IPS-15b (cell line): Measurements from ENCODE around the gene TOR4A.

Source experiments
- H3K27me3 ChIP-seq: one replicate; pipeline ENCODE4 v1.6.1; 2013; ENCODE audit warnings: low read length; ENCODE audit not compliant: control insufficient read depth, insufficient read depth
- H3K36me3 ChIP-seq: one replicate; pipeline ENCODE4 v1.6.1; 2013; ENCODE audit warnings: low read length; ENCODE audit not compliant: control insufficient read depth, insufficient read depth
- H3K4me1 ChIP-seq: one replicate; pipeline ENCODE4 v1.6.1; 2013; ENCODE audit warnings: mild to moderate bottlenecking, low read length; ENCODE audit not compliant: control insufficient read depth, insufficient read depth
- H3K4me3 ChIP-seq: one replicate; pipeline ENCODE4 v1.5.1; 2013; ENCODE audit warnings: low read depth, low read length
- H3K9ac ChIP-seq: one replicate; pipeline ENCODE4 v1.6.1; 2013; ENCODE audit warnings: low read depth, mild to moderate bottlenecking, low read length
- H3K9me3 ChIP-seq: one replicate; pipeline ENCODE4 v1.6.1; 2013; ENCODE audit warnings: mild to moderate bottlenecking, low read length; ENCODE audit not compliant: control insufficient read depth, insufficient read depth

The TOR4A gene

DNA sequence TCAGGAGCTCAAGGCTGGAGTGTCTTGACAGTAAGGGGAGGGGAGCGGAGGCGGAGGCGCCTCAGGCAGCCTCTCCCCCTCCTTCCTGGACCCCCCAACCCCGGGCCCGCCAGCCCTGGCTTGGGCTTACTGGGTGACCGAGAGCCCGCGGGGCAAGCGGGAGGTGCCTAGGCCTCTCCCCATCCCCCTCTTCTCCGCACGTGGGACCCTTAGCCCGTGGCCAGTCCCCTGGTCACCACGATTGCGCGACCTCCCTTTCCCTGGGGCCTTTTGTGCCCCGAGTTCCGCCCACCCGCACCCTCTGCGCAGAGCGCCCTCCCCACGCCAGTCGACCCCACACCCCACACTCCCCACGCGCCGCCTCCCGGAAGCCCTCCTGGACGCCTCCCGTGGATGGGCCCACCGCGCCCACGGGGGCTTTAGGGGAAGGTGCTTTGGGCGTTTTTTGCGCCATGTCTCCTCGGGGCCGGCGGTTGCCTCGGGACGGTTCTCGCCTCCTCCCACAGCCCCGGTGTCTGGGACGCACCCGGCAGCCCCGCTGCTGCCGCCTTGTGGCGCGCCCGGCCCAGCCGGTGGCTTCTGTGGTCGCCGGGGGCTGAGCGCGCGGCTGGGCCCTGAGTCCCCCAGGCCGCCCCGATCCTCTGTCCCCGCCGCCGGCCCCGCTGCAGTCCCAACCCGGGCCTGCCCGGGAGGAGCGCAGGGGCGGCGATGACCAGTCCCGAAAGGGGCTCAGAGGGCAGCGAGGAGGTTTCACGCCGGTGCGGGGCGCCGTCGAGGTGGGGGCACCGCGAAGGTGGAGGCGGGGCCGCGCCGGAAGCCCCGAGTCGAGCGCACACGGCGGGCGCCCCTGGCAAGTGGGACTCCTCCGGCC, 3.2 kb downstream of the TOR4A start:
- H3K4me1 ChIP-seq = peaks cover 3% of the 10 kb centered on the region

GRCh38 chr9:137281345-137282116, 4.0 kb downstream of the TOR4A start:
- H3K4me3 ChIP-seq = peak overlapping the region; percentile 48
- no peaks in the 10 kb centered on the region for H3K9me3 ChIP-seq
- no peak overlapping the region for H3K9ac ChIP-seq
- H3K27me3 ChIP-seq = no peaks in the 10 kb centered on the region
- H3K36me3 ChIP-seq = peaks cover 3% of the 10 kb centered on the region
- H3K4me1 ChIP-seq = no peaks in the 10 kb centered on the region

More for the DNA sequence above, 3.2 kb downstream of the TOR4A start:
- H3K9me3 ChIP-seq = no peaks in the 10 kb centered on the region
- peak overlapping the region; percentile 48 for H3K4me3 ChIP-seq
- H3K27me3 ChIP-seq = no peaks in the 10 kb centered on the region
- H3K36me3 ChIP-seq = peaks cover 3% of the 10 kb centered on the region
- H3K9ac ChIP-seq = no peak overlapping the region

- Histone ChIP-seq H3K27me3 (no peaks in the 10 kb centered on the region), H3K36me3 (no peaks in the 10 kb centered on the region), H3K9ac (no peak overlapping the region), H3K4me3 (no peak overlapping the region), H3K4me1 (no peaks in the 10 kb centered on the region), H3K9me3 (no peaks in the 10 kb centered on the region)
Measured at GRCh38 chr9:137286975-137287383, 9.5 kb downstream of the TOR4A start.

GRCh38 chr9:137293094-137293481, 15.6 kb downstream of the TOR4A start:
- H3K27me3 ChIP-seq = peaks cover 9% of the 10 kb centered on the region
- H3K9ac ChIP-seq = no peak overlapping the region
- H3K9me3 ChIP-seq = no peaks in the 10 kb centered on the region
- H3K4me3 ChIP-seq = no peak overlapping the region
- H3K36me3 ChIP-seq = no peaks in the 10 kb centered on the region
- peaks cover 2% of the 10 kb centered on the region for H3K4me1 ChIP-seq

DNA sequence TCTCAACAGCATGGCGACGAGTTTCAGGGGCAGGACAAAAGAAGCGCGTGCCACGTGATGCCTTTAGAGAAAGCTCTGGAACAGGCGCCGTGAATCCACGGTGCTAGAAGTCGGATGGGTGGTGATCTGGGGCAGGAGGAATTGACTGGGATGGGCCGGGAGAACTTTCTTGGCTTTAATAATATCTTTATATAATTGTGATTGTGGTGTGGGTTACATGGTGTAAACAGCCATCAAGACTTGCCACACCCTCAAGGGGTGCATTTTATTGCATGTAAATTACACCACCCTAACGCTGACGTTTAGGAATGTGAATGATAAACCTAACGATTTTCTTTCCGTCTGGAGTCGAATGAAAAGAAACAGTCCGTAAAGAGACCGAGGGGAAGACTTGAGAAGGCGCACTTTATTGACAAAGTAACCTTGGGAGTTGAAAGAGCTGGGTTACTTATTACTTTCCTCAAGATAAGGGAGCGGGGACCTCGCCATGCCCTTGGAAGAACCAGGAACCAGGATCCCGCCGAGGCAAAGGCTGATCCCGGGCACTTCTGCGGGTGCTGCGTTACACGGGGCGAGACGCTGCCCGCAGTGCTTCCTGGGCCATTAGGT, 16.1 kb downstream of the TOR4A start:
- Histone ChIP-seq H3K27me3 (peaks cover 9% of the 10 kb centered on the region), H3K9ac (no peak overlapping the region), H3K4me1 (peaks cover 7% of the 10 kb centered on the region), H3K4me3 (no peak overlapping the region), H3K36me3 (no peaks in the 10 kb centered on the region), H3K9me3 (no peaks in the 10 kb centered on the region)

- Histone ChIP-seq H3K27me3 (peaks cover 9% of the 10 kb centered on the region), H3K9me3 (no peaks in the 10 kb centered on the region), H3K36me3 (no peaks in the 10 kb centered on the region), H3K9ac (no peak overlapping the region), H3K4me3 (no peak overlapping the region), H3K4me1 (peaks cover 9% of the 10 kb centered on the region)
Measured at GRCh38 chr9:137294091-137294680, 16.7 kb downstream of the TOR4A start.

- Histone ChIP-seq H3K27me3 (peaks cover 9% of the 10 kb centered on the region), H3K4me3 (peak overlapping the region; percentile 50), H3K9me3 (no peaks in the 10 kb centered on the region), H3K4me1 (peaks cover 9% of the 10 kb centered on the region), H3K36me3 (no peaks in the 10 kb centered on the region), H3K9ac (no peak overlapping the region)
Measured at GRCh38 chr9:137294681-137295237, 17.2 kb downstream of the TOR4A start.

DNA sequence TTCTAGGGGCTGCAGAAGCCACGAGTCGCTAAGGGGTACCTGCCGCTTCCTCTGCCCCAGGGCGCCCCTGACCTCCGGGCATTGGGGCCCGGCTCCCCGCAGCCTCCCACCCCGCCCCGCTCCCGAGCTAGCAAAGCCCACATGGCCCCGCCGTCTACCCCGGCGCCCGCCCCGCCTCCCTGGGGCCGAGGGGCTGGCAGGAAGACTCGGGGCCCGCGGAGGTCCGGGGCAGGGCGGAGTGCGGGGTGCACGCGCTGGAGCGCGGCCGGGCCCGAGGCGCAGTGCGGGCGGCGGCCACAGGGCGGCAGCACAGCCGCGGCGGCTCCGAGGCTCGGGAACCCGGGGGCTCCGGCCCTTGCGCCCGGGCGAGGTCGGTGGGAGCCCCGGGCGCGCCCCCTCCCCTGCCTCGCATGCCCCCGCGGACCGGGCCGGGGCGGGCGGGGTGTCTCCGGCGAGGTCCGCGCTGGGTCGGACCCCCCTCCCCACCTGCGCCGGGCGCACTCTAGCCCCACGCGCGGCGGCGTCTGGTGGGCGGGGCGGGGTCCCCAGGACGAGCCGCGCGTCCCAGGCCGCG, 17.8 kb downstream of the TOR4A start:
- Histone ChIP-seq H3K36me3 (no peaks in the 10 kb centered on the region), H3K4me1 (peaks cover 9% of the 10 kb centered on the region), H3K9ac (no peak overlapping the region), H3K9me3 (no peaks in the 10 kb centered on the region), H3K27me3 (peaks cover 9% of the 10 kb centered on the region), H3K4me3 (peak overlapping the region; percentile 50)

DNA sequence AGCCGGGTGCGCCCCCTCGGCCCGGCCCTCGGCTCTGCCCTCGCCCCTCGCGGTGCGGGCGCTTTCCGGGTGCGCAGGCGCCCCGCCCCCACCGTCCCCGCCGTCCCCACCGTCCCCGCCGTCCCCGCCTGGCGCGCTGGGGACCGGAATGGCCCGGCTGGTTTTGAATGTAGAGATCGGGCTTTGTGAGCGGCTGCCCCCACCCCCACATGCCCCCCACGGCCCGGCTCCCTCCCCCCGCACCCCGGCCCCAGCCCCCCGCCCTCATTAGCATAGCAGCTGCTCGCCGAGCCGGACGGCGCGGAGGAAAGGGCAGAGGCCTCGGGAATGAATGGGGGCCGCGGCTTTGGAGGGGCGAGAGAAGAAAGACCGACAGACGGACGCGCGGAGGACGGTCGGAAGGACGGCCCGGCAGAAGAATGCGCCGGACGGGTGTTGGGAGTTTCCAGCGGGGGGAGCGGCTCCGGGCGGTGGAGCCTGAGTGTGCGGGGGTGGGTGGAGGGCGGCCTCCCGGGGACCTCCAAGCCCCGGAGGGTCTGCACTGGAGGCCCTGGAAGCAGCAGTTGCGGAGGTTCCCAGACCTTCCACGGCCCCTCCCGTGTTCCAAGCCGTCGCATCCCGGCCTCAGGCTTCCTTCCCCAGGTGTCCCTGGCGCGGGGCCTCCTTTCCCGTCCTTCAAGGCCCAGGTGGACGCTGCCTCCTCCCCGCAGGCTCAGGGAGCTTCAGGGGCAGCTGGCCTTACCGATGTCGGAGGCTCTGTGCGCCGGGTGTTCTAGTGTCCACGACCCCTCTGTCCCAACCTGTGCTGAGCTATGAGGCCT, 18.5 kb downstream of the TOR4A start:
- Histone ChIP-seq H3K27me3 (peaks cover 9% of the 10 kb centered on the region), H3K36me3 (no peaks in the 10 kb centered on the region), H3K9ac (peak overlapping the region; percentile 37), H3K4me3 (peak overlapping the region; percentile 41), H3K9me3 (no peaks in the 10 kb centered on the region), H3K4me1 (peaks cover 9% of the 10 kb centered on the region)

- Histone ChIP-seq H3K9ac (peak overlapping the region; percentile 37), H3K9me3 (no peaks in the 10 kb centered on the region), H3K27me3 (peaks cover 9% of the 10 kb centered on the region), H3K36me3 (no peaks in the 10 kb centered on the region), H3K4me1 (peaks cover 9% of the 10 kb centered on the region), H3K4me3 (peak overlapping the region; percentile 41)
Measured at GRCh38 chr9:137296670-137297664, 19.4 kb downstream of the TOR4A start.
